Keratinocyte (primary cell): ENCODE measurements around the gene IGSF8.

ENCODE experiments used
- CTCF ChIP-seq, 3 experiments: IDR thresholded peaks in 1 of 3; conservative IDR thresholded peaks in 1 of 3; optimal IDR thresholded peaks in 1 of 3; 2 replicates in 2 of 3; 3 replicates in 1 of 3; pipeline versions ENCODE3 to v1.5.1; 2011; ENCODE audit warnings: low read length in 3 of 3, mild to moderate bottlenecking in 3 of 3, moderate library complexity in 2 of 3, control low read depth in 1 of 3, inconsistent platforms in 1 of 3; ENCODE audit not compliant: insufficient read depth in 2 of 3; ENCODE audit errors: extremely low read depth in 1 of 3
- EZH2 ChIP-seq: IDR thresholded peaks from one replicate; pipeline ENCODE4 v1.6.1; 2012; ENCODE audit warnings: inconsistent platforms, mild to moderate bottlenecking, low read length, moderate library complexity

GRCh38 chr1:160114085-160114484, 15.7 kb upstream of the IGSF8 start:
- no peak for TF ChIP-seq EZH2
- no peak for TF ChIP-seq CTCF (optimal IDR thresholded peaks at IDR 0.05 in 1 of 3, IDR thresholded peaks at IDR 0.05 in 1 of 3, conservative IDR thresholded peaks at IDR 0.05 in 1 of 3; ENCODE audit: extremely low read depth in 1 of 3, insufficient read depth in 2 of 3, low read length in 3 of 3)
